ENCODE results near the gene SOX5.

Gene SOX5

DNA sequence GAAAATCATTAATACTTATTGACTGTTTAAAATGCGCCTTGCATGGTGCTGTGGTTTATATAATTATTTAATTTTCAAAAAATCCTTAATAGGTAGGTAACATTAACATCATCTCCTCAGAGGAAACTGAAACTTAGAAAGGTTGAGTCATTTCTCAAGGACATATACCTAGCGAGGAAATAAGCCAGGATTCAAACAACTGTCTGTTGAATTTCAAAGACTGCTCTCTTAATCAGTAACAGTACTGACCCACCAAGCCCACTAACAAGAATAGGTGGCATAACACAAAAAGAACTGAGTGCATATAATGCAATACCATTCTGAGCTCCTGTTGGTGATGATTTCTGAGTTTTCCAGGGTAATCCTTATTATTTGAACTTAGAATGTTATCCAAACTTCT, 174.3 kb downstream of the SOX5 start:
- Histone ChIP-seq H3K9me3 (ENCODE audit: severe bottlenecking) (no peaks in the 10 kb centered on the region), H3K4me1 (ENCODE audit: insufficient read depth, poor library complexity, severe bottlenecking) (no peaks in the 10 kb centered on the region), H3K36me3 (ENCODE audit: low read depth) (no peaks in the 10 kb centered on the region), H3K4me3 (ENCODE audit: severe bottlenecking) (no peak overlapping the region), H3K27me3 (ENCODE audit: insufficient read depth, poor library complexity, severe bottlenecking) (no peaks in the 10 kb centered on the region), H3K27ac (ENCODE audit: poor library complexity, severe bottlenecking) (no peak overlapping the region)
- DNase-seq (ENCODE audit: low spot score): no peak
- TF ChIP-seq, protein P1, sequence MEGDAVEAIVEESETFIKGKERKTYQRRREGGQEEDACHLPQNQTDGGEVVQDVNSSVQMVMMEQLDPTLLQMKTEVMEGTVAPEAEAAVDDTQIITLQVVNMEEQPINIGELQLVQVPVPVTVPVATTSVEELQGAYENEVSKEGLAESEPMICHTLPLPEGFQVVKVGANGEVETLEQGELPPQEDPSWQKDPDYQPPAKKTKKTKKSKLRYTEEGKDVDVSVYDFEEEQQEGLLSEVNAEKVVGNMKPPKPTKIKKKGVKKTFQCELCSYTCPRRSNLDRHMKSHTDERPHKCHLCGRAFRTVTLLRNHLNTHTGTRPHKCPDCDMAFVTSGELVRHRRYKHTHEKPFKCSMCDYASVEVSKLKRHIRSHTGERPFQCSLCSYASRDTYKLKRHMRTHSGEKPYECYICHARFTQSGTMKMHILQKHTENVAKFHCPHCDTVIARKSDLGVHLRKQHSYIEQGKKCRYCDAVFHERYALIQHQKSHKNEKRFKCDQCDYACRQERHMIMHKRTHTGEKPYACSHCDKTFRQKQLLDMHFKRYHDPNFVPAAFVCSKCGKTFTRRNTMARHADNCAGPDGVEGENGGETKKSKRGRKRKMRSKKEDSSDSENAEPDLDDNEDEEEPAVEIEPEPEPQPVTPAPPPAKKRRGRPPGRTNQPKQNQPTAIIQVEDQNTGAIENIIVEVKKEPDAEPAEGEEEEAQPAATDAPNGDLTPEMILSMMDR (IDR thresholded peaks at IDR 0.05; ENCODE audit: poor library complexity, severe bottlenecking): no peak
- no peak for ATAC-seq (ENCODE audit: low read depth)

- Histone ChIP-seq H3K27ac (ENCODE audit: poor library complexity, severe bottlenecking) (no peak overlapping the region), H3K9me3 (ENCODE audit: severe bottlenecking) (no peaks in the 10 kb centered on the region)
- ATAC-seq (ENCODE audit: low read depth): no peak
Measured at GRCh38 chr12:23771240-23771949, 178.1 kb downstream of the SOX5 start.

GRCh38 chr12:23770202-23770938, 179.1 kb downstream of the SOX5 start:
- Histone ChIP-seq H3K4me3 (ENCODE audit: severe bottlenecking) (no peak overlapping the region), H3K36me3 (ENCODE audit: low read depth) (no peaks in the 10 kb centered on the region), H3K9me3 (ENCODE audit: severe bottlenecking) (no peaks in the 10 kb centered on the region), H3K4me1 (ENCODE audit: insufficient read depth, poor library complexity, severe bottlenecking) (no peaks in the 10 kb centered on the region), H3K27ac (ENCODE audit: poor library complexity, severe bottlenecking) (no peak overlapping the region), H3K27me3 (ENCODE audit: insufficient read depth, poor library complexity, severe bottlenecking) (no peaks in the 10 kb centered on the region)
- DNase-seq (ENCODE audit: low spot score) (no peak), ATAC-seq (ENCODE audit: low read depth) (no peak)
- TF ChIP-seq, protein P1 (IDR thresholded peaks at IDR 0.05; ENCODE audit: poor library complexity, severe bottlenecking): no peak

More at GRCh38 chr12:23771240-23771949, 178.1 kb downstream of the SOX5 start:
- Histone ChIP-seq H3K27me3 (ENCODE audit: insufficient read depth, poor library complexity, severe bottlenecking) (no peaks in the 10 kb centered on the region), H3K4me3 (ENCODE audit: severe bottlenecking) (no peak overlapping the region), H3K4me1 (ENCODE audit: insufficient read depth, poor library complexity, severe bottlenecking) (no peaks in the 10 kb centered on the region), H3K36me3 (ENCODE audit: low read depth) (no peaks in the 10 kb centered on the region)
- DNase-seq (ENCODE audit: low spot score): no peak
- TF ChIP-seq, protein P1 (IDR thresholded peaks at IDR 0.05; ENCODE audit: poor library complexity, severe bottlenecking): no peak

- TF ChIP-seq, protein P1 (IDR thresholded peaks at IDR 0.05; ENCODE audit: poor library complexity, severe bottlenecking): no peak
- Histone ChIP-seq H3K4me3 (ENCODE audit: severe bottlenecking) (no peak overlapping the region), H3K27ac (ENCODE audit: poor library complexity, severe bottlenecking) (no peak overlapping the region)
Measured at GRCh38 chr12:23767834-23768233, 181.6 kb downstream of the SOX5 start.

DNA sequence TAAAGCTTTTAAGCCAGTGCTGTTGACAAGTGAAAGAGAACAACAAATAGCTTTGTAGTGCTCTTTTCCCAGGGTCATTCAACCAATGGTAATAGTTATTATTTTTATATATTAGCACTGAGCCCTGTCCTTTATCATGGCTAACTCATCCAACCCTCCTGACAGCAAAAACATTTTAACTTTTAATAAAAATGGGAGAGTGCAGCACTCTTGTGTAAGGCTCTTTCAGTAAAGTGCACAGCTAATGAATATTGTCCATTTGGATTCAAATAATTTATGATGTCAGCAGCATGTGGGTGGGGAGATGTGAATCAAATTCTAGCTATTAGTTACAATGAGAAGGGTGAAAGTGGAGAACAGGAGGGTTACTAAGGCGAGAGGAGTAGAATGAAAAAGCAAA, 185.7 kb downstream of the SOX5 start:
- no peak overlapping the region for H3K27ac ChIP-seq (ENCODE audit: poor library complexity, severe bottlenecking)
- ATAC-seq (ENCODE audit: low read depth) (no peak), DNase-seq (ENCODE audit: low spot score) (no peak)
- TF ChIP-seq, protein P1 (IDR thresholded peaks at IDR 0.05; ENCODE audit: poor library complexity, severe bottlenecking): no peak
- no peaks in the 10 kb centered on the region for H3K9me3 ChIP-seq (ENCODE audit: severe bottlenecking)
- no peak overlapping the region for H3K4me3 ChIP-seq (ENCODE audit: severe bottlenecking)
- H3K27me3 ChIP-seq (ENCODE audit: insufficient read depth, poor library complexity, severe bottlenecking): no peaks in the 10 kb centered on the region
- H3K4me1 ChIP-seq (ENCODE audit: insufficient read depth, poor library complexity, severe bottlenecking): no peaks in the 10 kb centered on the region
- H3K36me3 ChIP-seq (ENCODE audit: low read depth): no peaks in the 10 kb centered on the region

More at GRCh38 chr12:23767834-23768233, 181.6 kb downstream of the SOX5 start:
- Histone ChIP-seq H3K4me1 (ENCODE audit: insufficient read depth, poor library complexity, severe bottlenecking) (no peaks in the 10 kb centered on the region), H3K9me3 (ENCODE audit: severe bottlenecking) (no peaks in the 10 kb centered on the region), H3K36me3 (ENCODE audit: low read depth) (no peaks in the 10 kb centered on the region), H3K27me3 (ENCODE audit: insufficient read depth, poor library complexity, severe bottlenecking) (no peaks in the 10 kb centered on the region)
- no peak for ATAC-seq (ENCODE audit: low read depth)
- DNase-seq (ENCODE audit: low spot score): no peak
